ENCODE results near the gene DNAH12. TPM values are rescaled to one million over a fixed set of nuclear protein-coding genes. Genes with fewer than 3 reads are reported as not detected.

The DNAH12 gene
- total RNA-seq, 1 donor from 2014 or later, result 0.02 TPM

GRCh38 chr3:57575966-57576626, 32.0 kb upstream of the DNAH12 start:
- H3K27ac Mint-ChIP-seq, result no peak overlapping the region
- no peaks in the 10 kb centered on the region for H3K9me3 ChIP-seq (ENCODE audit: low read depth)
- peaks cover 30% of the 10 kb centered on the region for H3K36me3 Mint-ChIP-seq
- peaks cover 40% of the 10 kb centered on the region for H3K79me2 ChIP-seq (ENCODE audit: low read depth)
- H3K27ac ChIP-seq, result no peak overlapping the region
- H3K36me3 ChIP-seq, result peaks cover 17% of the 10 kb centered on the region
- H3K9me3 Mint-ChIP-seq, result no peaks in the 10 kb centered on the region
- no peak for DNase-seq (ENCODE audit: low spot score)
- TF ChIP-seq CTCF (IDR thresholded peaks at IDR 0.05), result no peak
- no peak for TF ChIP-seq EZH2 (IDR thresholded peaks at IDR 0.05)
- TF ChIP-seq EZH2phosphoT487 (IDR thresholded peaks at IDR 0.05), result no peak
- no peak overlapping the region for H3K9ac ChIP-seq
- no peaks in the 10 kb centered on the region for H3K27me3 ChIP-seq
- peaks cover 6% of the 10 kb centered on the region for H3K27me3 Mint-ChIP-seq (ENCODE audit: insufficient read depth, low read depth)
- H2AFZ ChIP-seq (replicated peaks), result no peak overlapping the region
- H3F3A ChIP-seq (ENCODE audit: low read depth), result no peaks in the 10 kb centered on the region
- H3K4me3 Mint-ChIP-seq, result no peak overlapping the region
- H3K4me2 ChIP-seq, result no peak overlapping the region
- no peak overlapping the region for H3K4me3 ChIP-seq
- H3K4me1 Mint-ChIP-seq, result no peaks in the 10 kb centered on the region
- H3K4me1 ChIP-seq, result no peaks in the 10 kb centered on the region
- peaks cover 8% of the 10 kb centered on the region for H4K20me1 ChIP-seq (ENCODE audit: low read depth)

- no peak for DNase-seq (ENCODE audit: low spot score)
- H3K36me3 ChIP-seq, result peaks cover 15% of the 10 kb centered on the region
- peaks cover 22% of the 10 kb centered on the region for H3K36me3 Mint-ChIP-seq
- H2AFZ ChIP-seq (replicated peaks), result no peak overlapping the region
- no peaks in the 10 kb centered on the region for H3K9me3 ChIP-seq (ENCODE audit: low read depth)
- H3K27me3 ChIP-seq, result no peaks in the 10 kb centered on the region
- H3F3A ChIP-seq (ENCODE audit: low read depth), result no peaks in the 10 kb centered on the region
- H3K27ac Mint-ChIP-seq, result no peak overlapping the region
- H3K9ac ChIP-seq, result no peak overlapping the region
- peaks cover under 1% of the 10 kb centered on the region for H3K27me3 Mint-ChIP-seq (ENCODE audit: insufficient read depth, low read depth)
- H3K4me3 ChIP-seq, result no peak overlapping the region
- no peaks in the 10 kb centered on the region for H3K4me1 ChIP-seq
- H3K27ac ChIP-seq, result no peak overlapping the region
- no peak for TF ChIP-seq EZH2phosphoT487 (IDR thresholded peaks at IDR 0.05)
- no peak for TF ChIP-seq EZH2 (IDR thresholded peaks at IDR 0.05)
- TF ChIP-seq CTCF (IDR thresholded peaks at IDR 0.05), result no peak
- no peak overlapping the region for H3K4me2 ChIP-seq
- H3K4me1 Mint-ChIP-seq, result no peaks in the 10 kb centered on the region
- no peaks in the 10 kb centered on the region for H3K9me3 Mint-ChIP-seq
- peaks cover 14% of the 10 kb centered on the region for H3K79me2 ChIP-seq (ENCODE audit: low read depth)
- no peak overlapping the region for H3K4me3 Mint-ChIP-seq
- H4K20me1 ChIP-seq (ENCODE audit: low read depth), result peaks cover 8% of the 10 kb centered on the region
These were observed 28.0 kb upstream of the DNAH12 start for GRCh38 chr3:57572096-57572495.

- Histone ChIP-seq H3F3A (ENCODE audit: low read depth) (no peaks in the 10 kb centered on the region), H3K4me1 (no peaks in the 10 kb centered on the region), H3K9ac (no peak overlapping the region), H3K36me3 (peaks cover 10% of the 10 kb centered on the region), H3K9me3 (ENCODE audit: low read depth) (no peaks in the 10 kb centered on the region), H3K79me2 (ENCODE audit: low read depth) (peaks cover 13% of the 10 kb centered on the region), H3K27ac (no peak overlapping the region), H3K27me3 (no peaks in the 10 kb centered on the region), H4K20me1 (ENCODE audit: low read depth) (peaks cover 7% of the 10 kb centered on the region), H2AFZ (replicated peaks) (no peak overlapping the region), H3K4me3 (no peak overlapping the region), H3K4me2 (no peak overlapping the region)
- no peak for DNase-seq (ENCODE audit: low spot score)
- H3K27me3 Mint-ChIP-seq (ENCODE audit: insufficient read depth, low read depth), result no peaks in the 10 kb centered on the region
- H3K4me1 Mint-ChIP-seq, result no peaks in the 10 kb centered on the region
- H3K4me3 Mint-ChIP-seq, result no peak overlapping the region
- no peaks in the 10 kb centered on the region for H3K9me3 Mint-ChIP-seq
- peaks cover 22% of the 10 kb centered on the region for H3K36me3 Mint-ChIP-seq
- no peak for TF ChIP-seq CTCF (IDR thresholded peaks at IDR 0.05)
- no peak for TF ChIP-seq EZH2phosphoT487 (IDR thresholded peaks at IDR 0.05)
- TF ChIP-seq EZH2 (IDR thresholded peaks at IDR 0.05), result no peak
- no peak overlapping the region for H3K27ac Mint-ChIP-seq
These were observed 26.7 kb upstream of the DNAH12 start for GRCh38 chr3:57570878-57571277.

Data from neural progenitor cell (in vitro differentiated cells).